Colonic mucosa (tissue), 4 donors: Measurements from ENCODE around the gene DDX1. TPM values are rescaled to one million over a fixed set of nuclear protein-coding genes. Genes with fewer than 3 reads are reported as not detected.

Experiments used
- DNase-seq: peaks from one replicate; pipeline ENCODE4 v3.0.0-alpha.2; 2020
- H3K27ac ChIP-seq: fragments of 200-600 bp; one replicate; pipeline ENCODE4 v1.8.0; 2021
- H3K27me3 ChIP-seq: fragments of 200-600 bp; one replicate; pipeline ENCODE4 v1.8.0; 2021
- H3K36me3 ChIP-seq: fragments of 200-600 bp; one replicate; pipeline ENCODE4 v1.8.0; 2021
- H3K4me1 ChIP-seq: fragments of 200-600 bp; one replicate; pipeline ENCODE4 v1.8.0; 2021; ENCODE audit warnings: mild to moderate bottlenecking
- H3K4me3 ChIP-seq: fragments of 200-600 bp; one replicate; pipeline ENCODE4 v1.8.0; 2021
- H3K9ac ChIP-seq, 2 donors: one replicate each; pipeline ENCODE4 v1.7.0; 2013; ENCODE audit warnings: control low read depth in 2 of 2, low read depth in 2 of 2, low read length in 2 of 2
- H3K9me3 ChIP-seq: fragments of 200-600 bp; one replicate; pipeline ENCODE4 v1.8.0; 2021
- intact Hi-C: fragments of 100-400 bp; cut with DNase I; formaldehyde crosslinking; loops from one replicate; pipeline ENCODE4 v1.14.1; 2022
- total RNA-seq, 2 donors: library from RNA; stranded (reverse); fragmentation: NEBNext Ultra II Directional in 1 of 2; extraction: Animal tissue kit (Norgen Biotek cat#: 25700) in 1 of 2; gene quantifications; one replicate each; pipeline ENCODE4 v1.2.1, GENCODE V29; 2021
- TF ChIP-seq, protein P1 (sequence below): fragments of 200-600 bp; IDR thresholded peaks from one replicate; pipeline ENCODE4 v1.8.0; 2022; ENCODE audit warnings: antibody characterized with exemption, mild to moderate bottlenecking
- donor health status: healthy.
- donor health status: DM: no; HTN: no; CAD: no.
- donor health status: DM: no; HTN: no; CAD: no.

DDX1 gene
- total RNA-seq, 2 donors from 2014 or later = 71.6 to 91.3 TPM

DNA sequence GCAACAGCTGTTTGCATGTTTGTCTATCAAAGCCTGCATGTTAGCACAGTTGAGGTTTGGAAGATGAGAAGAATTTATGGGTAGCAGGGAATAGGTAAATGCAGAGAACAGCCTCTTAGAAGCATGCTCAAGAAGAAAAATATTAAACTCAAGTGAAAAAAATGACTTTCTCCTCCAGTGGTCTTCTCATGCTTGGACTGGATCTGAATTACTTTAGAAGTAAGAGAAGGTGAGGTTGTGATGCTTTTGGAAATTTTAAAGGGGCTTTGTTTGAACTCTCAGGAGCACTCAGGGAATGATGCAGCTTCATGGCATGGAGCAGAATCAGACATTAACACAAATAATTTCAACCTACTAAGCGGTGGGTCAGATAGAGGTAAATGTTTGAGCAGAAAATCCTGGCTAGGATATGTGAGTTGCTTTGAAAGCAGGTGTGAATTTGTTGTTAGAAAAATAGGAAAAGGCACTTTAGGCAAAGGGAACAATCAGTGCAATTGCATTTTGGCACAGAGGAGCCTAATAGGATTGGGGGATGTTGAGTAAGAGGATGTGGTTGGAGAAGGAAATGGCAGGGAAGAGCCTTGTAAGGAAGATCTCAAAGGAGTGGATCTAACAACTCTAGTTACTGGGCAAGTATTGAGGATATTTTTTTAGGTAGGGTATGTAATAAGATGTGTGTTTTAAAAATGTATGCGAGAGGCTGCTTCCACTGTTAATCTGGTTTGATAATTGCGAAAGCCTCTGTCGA lies 76.3 kb downstream of the DDX1 start:
- intact Hi-C loops = no loop called here
- Histone ChIP-seq H3K27ac (no peak overlapping the region), H3K36me3 (no peaks in the 10 kb centered on the region), H3K27me3 (no peaks in the 10 kb centered on the region), H3K9me3 (no peaks in the 10 kb centered on the region), H3K4me1 (no peaks in the 10 kb centered on the region), H3K9ac (no peak overlapping the region), H3K4me3 (no peak overlapping the region)
- TF ChIP-seq, protein P1, sequence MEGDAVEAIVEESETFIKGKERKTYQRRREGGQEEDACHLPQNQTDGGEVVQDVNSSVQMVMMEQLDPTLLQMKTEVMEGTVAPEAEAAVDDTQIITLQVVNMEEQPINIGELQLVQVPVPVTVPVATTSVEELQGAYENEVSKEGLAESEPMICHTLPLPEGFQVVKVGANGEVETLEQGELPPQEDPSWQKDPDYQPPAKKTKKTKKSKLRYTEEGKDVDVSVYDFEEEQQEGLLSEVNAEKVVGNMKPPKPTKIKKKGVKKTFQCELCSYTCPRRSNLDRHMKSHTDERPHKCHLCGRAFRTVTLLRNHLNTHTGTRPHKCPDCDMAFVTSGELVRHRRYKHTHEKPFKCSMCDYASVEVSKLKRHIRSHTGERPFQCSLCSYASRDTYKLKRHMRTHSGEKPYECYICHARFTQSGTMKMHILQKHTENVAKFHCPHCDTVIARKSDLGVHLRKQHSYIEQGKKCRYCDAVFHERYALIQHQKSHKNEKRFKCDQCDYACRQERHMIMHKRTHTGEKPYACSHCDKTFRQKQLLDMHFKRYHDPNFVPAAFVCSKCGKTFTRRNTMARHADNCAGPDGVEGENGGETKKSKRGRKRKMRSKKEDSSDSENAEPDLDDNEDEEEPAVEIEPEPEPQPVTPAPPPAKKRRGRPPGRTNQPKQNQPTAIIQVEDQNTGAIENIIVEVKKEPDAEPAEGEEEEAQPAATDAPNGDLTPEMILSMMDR = no peak
- no peak for DNase-seq

DNA sequence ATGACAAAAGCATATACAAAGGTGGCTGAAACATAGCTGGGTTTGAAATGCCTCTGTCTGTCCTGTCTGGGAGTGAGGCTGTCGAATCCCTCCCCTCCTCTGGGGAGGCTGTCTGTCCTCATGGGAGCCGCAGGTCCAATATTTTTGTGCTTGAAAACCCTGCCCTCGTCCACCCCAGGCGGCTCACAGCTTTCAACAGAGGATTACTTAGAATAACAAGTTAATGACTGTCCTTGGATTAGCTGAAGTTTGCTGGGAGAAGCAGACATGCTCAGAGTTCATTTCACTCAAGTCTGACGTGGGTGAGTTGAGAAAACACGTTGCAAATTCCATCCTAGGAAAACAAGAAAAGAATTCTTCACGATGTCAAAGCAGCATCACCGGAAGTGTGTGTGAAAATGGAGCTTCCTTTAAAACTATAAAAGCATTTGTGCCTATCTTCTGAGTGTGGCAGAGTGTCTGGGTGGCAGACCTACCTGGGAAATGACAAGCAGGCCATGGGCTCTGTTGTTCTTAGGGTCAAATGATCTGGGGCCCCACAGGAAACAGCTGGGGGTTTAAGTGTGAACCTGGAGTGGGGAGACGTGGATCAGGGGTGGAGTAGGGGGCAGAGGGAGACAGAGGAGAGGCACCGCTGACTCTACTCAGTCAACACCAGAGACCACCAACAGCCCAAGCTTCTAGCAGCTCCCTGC lies 77.1 kb downstream of the DDX1 start:
- Histone ChIP-seq H3K9ac (peak overlapping the region in 1 of 2 donors; percentile 12), H3K36me3 (no peaks in the 10 kb centered on the region), H3K4me1 (no peaks in the 10 kb centered on the region), H3K9me3 (no peaks in the 10 kb centered on the region), H3K27ac (no peak overlapping the region), H3K4me3 (no peak overlapping the region), H3K27me3 (no peaks in the 10 kb centered on the region)
- TF ChIP-seq, protein P1 = no peak
- no peak for DNase-seq
- intact Hi-C loops = no loop called here

- no peaks in the 10 kb centered on the region for H3K4me1 ChIP-seq
- no peak overlapping the region for H3K4me3 ChIP-seq
- no peak for DNase-seq
- peak overlapping the region in 1 of 2 donors; percentile 12 for H3K9ac ChIP-seq
- no peak overlapping the region for H3K27ac ChIP-seq
- intact Hi-C loops = no loop called here
- H3K36me3 ChIP-seq = no peaks in the 10 kb centered on the region
- no peaks in the 10 kb centered on the region for H3K27me3 ChIP-seq
- TF ChIP-seq, protein P1 = no peak
- no peaks in the 10 kb centered on the region for H3K9me3 ChIP-seq
Observed at GRCh38 chr2:15669375-15669910, 77.8 kb downstream of the DDX1 start.

GRCh38 chr2:15670469-15670868 lies 78.8 kb downstream of the DDX1 start:
- no peaks in the 10 kb centered on the region for H3K9me3 ChIP-seq
- intact Hi-C loops = no loop called here
- H3K27me3 ChIP-seq = no peaks in the 10 kb centered on the region
- no peaks in the 10 kb centered on the region for H3K36me3 ChIP-seq
- TF ChIP-seq, protein P1 = no peak
- no peak overlapping the region for H3K27ac ChIP-seq
- H3K9ac ChIP-seq = no peak overlapping the region
- no peaks in the 10 kb centered on the region for H3K4me1 ChIP-seq
- no peak for DNase-seq
- no peak overlapping the region for H3K4me3 ChIP-seq

DNA sequence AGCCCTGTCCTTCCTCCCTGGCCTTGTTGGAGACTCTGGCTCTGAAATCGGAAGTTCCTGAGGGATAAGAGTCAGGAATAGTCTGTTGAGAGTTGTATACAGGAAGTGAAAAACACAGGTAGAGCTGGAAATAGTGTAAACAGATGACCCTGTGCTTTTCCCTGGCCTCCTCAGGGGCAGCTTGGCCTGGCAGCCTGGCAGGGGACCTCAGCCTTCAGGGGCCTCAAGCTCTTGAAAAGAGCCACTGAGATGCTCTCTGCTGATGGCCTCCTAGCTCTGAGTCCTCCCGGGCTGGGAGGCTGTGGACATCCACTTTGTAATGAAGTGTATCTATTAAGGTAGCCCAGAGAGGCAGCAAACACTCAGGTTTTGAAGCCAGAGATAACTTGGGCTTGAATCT lies 79.3 kb downstream of the DDX1 start:
- H3K9me3 ChIP-seq = no peaks in the 10 kb centered on the region
- no peak for DNase-seq
- TF ChIP-seq, protein P1 = no peak

More for the DNA sequence above, 79.3 kb downstream of the DDX1 start:
- H3K27me3 ChIP-seq = no peaks in the 10 kb centered on the region
- H3K9ac ChIP-seq = no peak overlapping the region
- H3K4me1 ChIP-seq = no peaks in the 10 kb centered on the region
- no peak overlapping the region for H3K27ac ChIP-seq
- no peaks in the 10 kb centered on the region for H3K36me3 ChIP-seq
- H3K4me3 ChIP-seq = no peak overlapping the region
- intact Hi-C loops = no loop called here
